UCSD-AML1 (cell line): ENCODE results near the gene CCDC157.
"Not testable (repeated sequence)": the region's sequence is repeated elsewhere in the genome, so short reads cannot be mapped to it uniquely, and the experiment has no call there.

ENCODE experiments used
- DNase-seq: peaks from one replicate; lab custom pipeline; 2025; ENCODE audit not compliant: unreplicated experiment; lab: John Stamatoyannopoulos, UW

The CCDC157 gene

DNA sequence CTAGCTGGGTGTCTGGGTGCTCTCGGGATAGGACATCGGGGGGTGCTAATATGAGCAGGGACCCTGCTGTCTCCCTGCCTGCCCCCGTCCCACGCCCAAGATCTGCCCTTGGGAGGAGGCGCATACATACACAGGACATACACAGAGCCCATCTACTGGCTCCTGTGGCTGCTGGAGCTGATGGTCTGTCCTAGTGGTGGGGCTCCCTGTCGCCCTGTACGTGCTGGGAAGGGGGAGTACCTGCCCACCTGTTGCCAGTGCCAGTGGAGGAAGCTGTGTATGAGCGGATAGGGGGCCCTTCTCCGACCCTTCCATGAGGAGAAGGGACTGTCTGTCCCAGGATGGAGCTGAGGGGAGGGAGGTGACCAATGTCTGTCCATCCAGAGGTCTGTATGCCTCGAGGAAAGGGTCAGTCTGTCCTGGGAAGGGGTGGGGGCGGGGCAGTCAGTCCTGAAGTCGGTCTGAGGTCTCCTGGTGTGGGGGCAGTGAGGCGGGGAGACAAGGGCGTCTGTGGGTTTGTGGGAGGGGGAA is 31.0 kb upstream of the CCDC157 start:
- DNase-seq = no peak

DNA sequence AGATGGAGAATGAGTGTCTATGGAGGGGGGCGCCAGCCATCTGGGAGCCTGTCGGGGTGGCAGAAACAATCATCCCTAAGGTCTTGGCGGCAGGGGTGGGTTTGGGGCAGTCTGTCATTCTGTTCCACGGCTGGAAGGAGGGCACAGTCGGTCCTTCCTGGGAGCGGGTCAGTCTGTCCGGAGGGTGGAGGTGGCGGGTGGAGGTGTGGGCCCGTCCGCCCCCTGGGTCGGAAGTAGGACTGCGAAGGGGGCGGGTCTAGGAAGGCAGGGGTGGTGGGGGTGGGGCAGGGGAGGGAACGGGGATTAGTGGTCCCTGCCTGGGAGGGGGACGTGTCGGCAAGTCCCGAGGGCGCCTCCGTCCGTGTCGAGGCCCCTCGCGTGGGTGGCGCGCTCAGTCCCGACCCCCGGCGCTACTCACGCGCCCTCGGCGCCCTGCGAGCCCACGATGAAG is 30.5 kb upstream of the CCDC157 start:
- no peak for DNase-seq

- DNase-seq = peak; percentile 93
Observed at GRCh38 chr22:30326706-30327362, 30.0 kb upstream of the CCDC157 start, which contains the start of gene TBC1D10A. Gene TBC1D10A (minus strand): TSS chr22:30326941. CDS start chr22:30326881, 60 bp downstream.

- no peak for DNase-seq
Observed at GRCh38 chr22:30327864-30328345, 28.9 kb upstream of the CCDC157 start.

DNA sequence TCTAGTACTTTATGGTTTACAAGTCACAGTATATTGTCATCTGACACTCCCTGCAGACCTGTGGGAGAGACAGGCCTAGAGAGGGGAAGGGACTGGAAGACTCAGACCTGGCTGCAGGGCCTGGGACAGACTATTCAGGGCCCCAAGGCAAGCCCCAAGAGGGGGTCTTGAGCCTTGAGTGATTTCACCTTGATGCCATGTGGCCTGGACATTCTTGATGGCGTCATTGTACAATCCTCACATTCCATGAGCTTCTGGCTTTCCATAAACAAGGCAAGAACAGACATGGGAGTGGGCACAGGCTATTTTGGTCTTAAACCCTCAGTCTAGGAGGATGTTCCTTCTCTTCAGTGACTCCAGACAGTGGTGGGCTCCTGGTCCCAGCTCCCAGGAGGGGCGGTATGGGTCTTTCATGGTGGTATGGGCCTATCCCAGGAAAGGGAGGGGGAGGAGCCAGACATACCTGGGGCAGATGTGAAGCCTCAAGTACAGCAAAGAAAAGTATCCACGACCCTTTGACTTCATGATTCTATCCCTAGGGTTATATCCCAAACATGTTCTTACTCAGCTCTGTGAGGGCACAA is 28.2 kb upstream of the CCDC157 start:
- no peak for DNase-seq

DNA sequence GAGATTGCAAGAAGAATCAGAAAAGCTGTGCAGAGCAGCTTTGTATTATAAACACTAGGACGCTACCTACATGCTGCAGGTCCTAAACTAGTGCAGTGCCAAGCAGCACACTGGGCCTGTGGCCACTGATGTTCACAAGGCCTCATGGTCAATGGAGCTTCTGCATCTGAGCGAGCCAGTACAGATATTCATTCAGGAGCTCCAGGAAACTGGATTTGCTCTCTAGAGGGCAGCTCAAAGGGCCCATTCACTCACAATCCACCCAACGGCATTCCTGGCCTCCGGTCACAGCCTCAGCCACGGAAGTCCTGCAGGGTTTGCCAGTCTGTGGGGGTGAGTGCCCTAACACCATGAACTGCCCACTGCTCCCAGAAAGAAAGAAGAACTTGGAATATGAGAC is 24.3 kb upstream of the CCDC157 start:
- no peak for DNase-seq

DNA sequence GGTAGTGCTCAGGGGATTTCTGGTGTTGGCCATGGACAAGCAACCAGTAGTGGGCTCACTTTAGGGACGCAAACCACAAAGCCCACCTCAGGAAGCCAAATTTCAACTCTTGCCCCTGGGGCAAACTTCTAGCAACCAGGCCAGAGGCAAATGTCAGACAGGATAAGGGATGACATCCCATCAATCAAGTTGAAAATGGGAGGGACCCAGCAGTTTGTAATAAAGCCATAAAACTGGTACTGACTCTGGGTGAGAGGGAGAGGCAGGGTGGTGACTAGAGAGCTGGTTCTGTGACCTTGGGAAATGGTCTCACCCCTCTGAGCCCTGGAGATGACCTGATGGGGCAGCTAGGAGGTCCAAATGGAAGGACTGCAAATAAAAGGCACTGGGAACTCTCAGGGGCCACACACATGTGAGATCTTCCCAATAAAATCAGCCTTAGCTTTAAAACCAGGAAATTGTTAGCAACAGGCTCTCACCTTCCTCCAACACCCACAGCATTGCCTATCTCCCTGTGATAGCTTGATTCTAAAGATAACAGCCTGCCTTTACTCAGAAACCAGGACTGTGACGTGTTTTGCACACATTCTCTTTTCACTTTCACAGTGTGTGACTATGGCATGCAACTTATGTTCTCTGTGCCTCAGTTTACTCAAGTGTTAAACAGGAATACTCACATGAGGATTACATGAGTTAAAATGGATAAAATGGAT is 23.7 kb upstream of the CCDC157 start:
- DNase-seq = no peak

DNA sequence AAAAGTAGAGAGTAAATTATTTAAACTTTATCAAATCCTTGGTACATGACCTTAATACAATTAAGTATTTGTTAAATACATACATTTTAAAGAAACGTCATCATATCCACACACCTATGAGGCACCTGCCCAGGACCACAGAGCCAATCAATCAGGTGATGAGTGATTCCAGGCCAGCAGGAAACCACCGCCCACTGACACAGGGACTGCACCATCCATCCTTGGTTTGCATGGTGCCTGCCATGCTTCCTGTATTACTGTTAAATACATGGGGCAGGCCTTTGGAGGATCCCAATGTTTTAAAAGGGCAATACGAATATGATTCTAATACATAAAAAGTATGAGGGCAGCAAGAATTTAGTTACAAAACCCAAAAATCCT is 23.1 kb upstream of the CCDC157 start:
- no peak for DNase-seq

DNA sequence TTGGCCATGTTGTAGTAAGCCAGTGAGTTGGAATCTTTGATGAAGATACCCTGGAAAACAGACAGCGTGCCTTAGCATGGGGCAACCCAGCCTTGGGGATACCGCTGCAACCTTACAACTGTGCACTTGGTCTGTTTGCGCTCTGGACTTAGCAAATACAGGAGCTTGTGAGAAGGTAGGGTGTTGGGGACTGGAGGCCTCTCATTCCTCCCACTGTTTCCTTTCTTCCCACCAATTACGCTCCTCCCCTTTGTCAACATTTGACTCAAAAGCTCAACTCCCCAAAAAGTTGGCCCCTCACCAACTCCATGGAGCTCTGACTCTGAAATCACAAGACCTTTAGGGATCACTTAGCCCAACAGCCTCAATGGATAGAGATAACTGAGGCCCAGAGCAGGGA is 22.2 kb upstream of the CCDC157 start:
- DNase-seq = no peak

- DNase-seq = no peak
Observed at GRCh38 chr22:30335236-30335635, 21.6 kb upstream of the CCDC157 start.

DNA sequence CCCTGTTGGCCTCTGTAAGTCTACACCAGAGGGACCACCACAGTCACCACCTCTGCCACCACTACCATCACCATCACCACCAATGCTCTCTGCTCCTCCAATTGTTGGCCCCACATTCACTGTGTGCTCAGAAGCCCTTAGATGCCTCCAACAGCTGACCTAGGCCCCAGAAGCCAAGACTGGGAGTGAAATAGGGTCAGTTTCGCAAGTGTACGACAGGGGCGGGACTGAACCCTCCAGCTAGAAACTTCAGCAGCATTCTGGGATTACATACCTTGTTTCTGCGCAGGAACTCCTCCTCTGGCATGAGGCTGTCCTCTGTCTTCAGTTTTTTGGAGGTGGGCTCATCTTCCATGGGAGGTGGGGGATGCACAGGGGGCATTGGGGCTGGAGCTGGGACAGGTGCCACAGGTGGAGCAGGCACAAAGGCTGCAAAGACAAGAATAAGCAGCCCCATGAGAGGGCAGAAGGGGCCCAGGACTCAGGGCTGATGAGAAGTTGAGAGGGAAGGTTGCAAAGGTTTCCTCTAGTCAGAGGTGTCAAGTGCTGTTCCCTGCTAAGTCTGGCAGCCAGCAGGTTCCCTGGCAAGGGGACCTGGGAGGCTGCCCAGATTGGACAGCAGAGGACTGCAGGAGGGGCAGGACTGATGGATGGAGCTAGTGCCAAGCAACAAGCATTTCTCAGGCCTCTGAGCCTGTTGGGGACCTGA is 19.9 kb upstream of the CCDC157 start:
- no peak for DNase-seq

GRCh38 chr22:30337461-30337778 is 19.4 kb upstream of the CCDC157 start:
- no peak for DNase-seq

DNA sequence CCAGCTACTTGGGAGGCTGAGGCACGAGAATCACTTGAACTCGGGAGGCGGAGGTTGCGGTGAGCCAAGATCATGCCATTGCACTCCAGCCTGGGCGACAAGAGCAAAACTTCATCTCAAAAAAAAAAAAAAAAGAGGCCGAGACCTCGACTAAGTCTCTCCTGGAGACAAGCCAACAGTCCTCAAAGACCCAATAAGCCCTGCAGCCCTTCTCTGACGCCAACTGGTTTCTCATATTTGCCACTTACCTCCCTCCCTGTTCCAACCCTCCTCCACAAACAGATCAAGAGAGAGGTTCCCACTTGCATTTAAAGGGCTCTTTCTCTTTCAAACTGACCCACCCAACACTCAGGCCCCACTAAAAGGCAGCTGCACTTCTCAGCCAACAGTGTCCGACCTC is 18.5 kb upstream of the CCDC157 start:
- not testable (repeated sequence) for DNase-seq

- DNase-seq = no peak
Observed at GRCh38 chr22:30338802-30339201, 18.0 kb upstream of the CCDC157 start.

DNA sequence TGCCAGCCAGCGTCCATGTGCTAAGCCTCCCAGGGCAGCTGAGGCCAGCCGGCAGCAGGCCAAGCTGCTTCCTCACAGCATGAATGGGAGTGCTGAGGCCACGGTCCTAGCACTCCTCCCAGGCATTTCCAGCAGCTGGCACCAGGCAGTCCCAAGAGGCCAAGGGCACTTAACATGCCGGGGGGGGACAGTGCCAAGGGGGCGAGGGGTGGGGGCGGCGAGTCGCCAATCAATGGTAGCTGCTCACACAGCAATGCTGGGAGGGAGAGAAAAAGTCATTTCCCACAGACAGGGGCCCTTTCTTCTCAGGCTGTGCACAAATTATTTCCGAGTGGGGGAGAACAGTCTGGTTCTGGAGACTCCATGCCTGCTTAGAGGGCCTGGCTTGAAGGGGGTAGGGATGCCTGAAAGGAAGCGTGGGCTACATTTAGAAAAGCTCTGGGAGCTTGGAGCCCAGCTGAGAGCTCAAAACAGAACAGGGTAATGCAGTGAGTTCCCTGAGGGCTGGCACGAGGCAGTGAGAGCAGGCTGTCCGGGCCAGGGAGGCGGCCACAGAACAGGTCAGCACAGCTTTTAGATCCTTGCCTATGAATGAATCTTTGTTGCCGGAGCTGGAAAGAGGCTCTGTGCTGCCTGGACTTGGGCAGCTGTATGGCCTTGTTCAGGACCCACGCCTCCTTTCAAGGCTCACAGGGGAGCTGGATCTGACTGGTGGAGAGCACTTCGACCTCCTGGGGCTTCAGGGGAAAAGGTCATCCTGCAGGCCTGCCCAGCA is 15.7 kb upstream of the CCDC157 start:
- no peak for DNase-seq

DNA sequence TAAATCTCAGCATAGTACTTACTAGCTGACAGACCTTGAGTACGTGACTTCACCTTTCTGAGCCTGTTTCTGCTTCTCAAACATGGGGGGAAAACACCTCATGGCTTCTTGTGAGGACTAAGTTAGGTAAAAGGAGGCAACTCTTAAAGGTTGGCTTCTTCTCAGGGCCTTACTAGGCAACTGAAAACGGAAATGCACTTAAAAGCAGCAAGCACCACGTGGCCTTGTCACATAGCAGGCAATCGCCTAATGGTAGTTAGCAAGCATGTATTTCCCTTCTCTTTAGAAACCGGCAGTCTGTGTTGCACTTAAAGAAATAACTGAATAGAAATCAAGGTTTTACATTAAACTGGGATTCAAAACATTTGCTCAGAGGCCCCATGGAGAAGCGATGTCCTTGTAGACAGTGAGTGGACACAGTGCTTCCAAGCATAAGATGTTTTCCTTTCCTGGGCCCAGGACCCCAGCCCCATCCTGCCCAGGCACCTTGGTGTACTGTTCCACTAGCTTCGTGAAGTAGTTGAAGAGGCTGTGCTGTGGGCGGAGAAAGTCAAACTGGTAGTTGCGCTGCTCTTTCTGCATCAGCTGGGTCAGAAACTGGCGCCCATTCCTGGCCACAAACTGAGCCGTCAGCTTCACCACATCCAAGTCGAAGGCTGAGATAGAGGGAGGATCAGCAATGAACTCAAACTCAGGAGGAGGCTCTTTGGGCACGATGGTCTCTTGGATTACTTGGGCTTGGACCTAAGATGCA is 12.2 kb upstream of the CCDC157 start:
- no peak for DNase-seq

- DNase-seq = no peak
Observed at GRCh38 chr22:30347255-30347892, 9.4 kb upstream of the CCDC157 start.

DNA sequence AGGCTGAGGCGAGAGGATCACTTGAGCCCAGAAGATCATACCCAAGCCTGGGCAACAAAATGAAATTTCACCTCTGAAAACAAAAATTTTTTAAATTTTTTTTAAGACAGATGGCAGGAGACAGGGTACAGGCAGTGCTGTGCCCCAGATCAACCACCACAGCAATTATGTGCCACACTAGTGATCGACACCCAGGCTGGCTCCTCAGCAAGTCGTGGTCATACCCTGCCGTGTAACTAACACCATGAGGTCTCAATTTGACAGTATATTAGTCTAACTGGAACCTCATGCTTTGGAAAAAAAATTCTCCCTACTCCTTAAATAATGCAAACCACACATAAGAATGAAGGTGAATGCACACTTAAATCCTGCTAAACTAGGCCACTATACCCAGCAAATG is 8.4 kb upstream of the CCDC157 start:
- DNase-seq = no peak

DNA sequence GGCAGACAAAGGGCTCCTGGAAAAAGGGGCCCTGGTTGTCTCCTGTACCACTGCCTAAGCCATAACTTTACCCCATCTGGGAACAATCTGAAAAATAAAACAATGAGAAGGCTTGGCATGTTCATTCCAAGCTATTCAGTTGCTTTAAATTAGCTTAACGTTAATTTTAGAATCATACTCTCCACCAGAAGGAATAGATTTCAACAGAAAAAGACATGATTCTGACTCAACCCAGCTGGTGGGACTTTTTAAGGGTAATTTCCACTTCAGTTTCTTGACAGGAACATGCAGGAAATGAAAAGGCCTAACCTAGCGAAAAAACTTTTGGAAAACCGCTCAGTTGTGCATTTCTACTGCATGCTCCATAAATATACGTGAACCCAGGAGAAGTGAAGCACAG is 8.0 kb upstream of the CCDC157 start:
- no peak for DNase-seq

- DNase-seq = no peak
Observed at GRCh38 chr22:30351226-30351625, 5.6 kb upstream of the CCDC157 start.
